ENCODE data around the gene PLAAT5. TPM values are rescaled to one million over a fixed set of nuclear protein-coding genes. Genes with fewer than 3 reads are reported as not detected.
A peak's percentile ranks its signal among the peaks of the same experiment; 100 is the strongest.

PLAAT5 gene
- total RNA-seq, 1 donor from 2014 or later: 0.06 TPM

- no peak for DNase-seq (ENCODE audit: low read depth)
- TF ChIP-seq, protein P1, sequence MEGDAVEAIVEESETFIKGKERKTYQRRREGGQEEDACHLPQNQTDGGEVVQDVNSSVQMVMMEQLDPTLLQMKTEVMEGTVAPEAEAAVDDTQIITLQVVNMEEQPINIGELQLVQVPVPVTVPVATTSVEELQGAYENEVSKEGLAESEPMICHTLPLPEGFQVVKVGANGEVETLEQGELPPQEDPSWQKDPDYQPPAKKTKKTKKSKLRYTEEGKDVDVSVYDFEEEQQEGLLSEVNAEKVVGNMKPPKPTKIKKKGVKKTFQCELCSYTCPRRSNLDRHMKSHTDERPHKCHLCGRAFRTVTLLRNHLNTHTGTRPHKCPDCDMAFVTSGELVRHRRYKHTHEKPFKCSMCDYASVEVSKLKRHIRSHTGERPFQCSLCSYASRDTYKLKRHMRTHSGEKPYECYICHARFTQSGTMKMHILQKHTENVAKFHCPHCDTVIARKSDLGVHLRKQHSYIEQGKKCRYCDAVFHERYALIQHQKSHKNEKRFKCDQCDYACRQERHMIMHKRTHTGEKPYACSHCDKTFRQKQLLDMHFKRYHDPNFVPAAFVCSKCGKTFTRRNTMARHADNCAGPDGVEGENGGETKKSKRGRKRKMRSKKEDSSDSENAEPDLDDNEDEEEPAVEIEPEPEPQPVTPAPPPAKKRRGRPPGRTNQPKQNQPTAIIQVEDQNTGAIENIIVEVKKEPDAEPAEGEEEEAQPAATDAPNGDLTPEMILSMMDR (conservative IDR thresholded peaks at IDR 0.05; ENCODE audit: low read depth, low read length): no peak
- H3K4me3 ChIP-seq (ENCODE audit: low read depth, low read length): no peak overlapping the region
Observed at GRCh38 chr11:63480039-63480438, 10.9 kb downstream of the PLAAT5 start.

DNA sequence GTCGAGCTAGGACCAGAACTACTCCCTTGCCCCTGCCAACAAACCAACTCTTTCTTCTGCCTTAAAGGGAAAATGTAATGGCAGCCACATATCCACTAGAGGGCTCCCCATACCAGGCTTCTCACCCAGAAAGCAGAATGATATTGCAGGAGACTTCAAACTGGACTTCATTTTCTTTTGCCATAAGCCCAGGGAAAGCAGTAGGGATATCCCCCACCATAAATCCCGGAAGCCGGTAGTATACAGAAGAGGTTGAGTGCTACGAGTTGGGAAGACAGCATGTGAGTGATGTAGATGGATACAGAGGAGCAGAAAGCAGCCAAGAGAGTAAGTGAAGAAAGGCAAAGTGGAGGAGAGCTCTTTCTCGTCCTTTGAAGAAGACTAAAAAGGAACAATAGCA, 12.1 kb downstream of the PLAAT5 start:
- TF ChIP-seq, protein P1 (conservative IDR thresholded peaks at IDR 0.05; ENCODE audit: low read depth, low read length): peak; percentile 95
- DNase-seq (ENCODE audit: low read depth): peak; percentile 39
- H3K4me3 ChIP-seq (ENCODE audit: low read depth, low read length): no peak overlapping the region

- DNase-seq (ENCODE audit: low read depth): no peak
Observed at GRCh38 chr11:63476618-63477017, 14.3 kb downstream of the PLAAT5 start.

GRCh38 chr11:63472372-63472771, 18.6 kb downstream of the PLAAT5 start:
- TF ChIP-seq, protein P1 (conservative IDR thresholded peaks at IDR 0.05; ENCODE audit: low read depth, low read length): no peak
- H3K4me3 ChIP-seq (ENCODE audit: low read depth, low read length): no peak overlapping the region
- no peak for DNase-seq (ENCODE audit: low read depth)

More at GRCh38 chr11:63476618-63477017, 14.3 kb downstream of the PLAAT5 start:
- H3K4me3 ChIP-seq (ENCODE audit: low read depth, low read length): no peak overlapping the region
- TF ChIP-seq, protein P1 (conservative IDR thresholded peaks at IDR 0.05; ENCODE audit: low read depth, low read length): no peak

GRCh38 chr11:63470311-63470710, 20.7 kb downstream of the PLAAT5 start:
- no peak for DNase-seq (ENCODE audit: low read depth)
- TF ChIP-seq, protein P1 (conservative IDR thresholded peaks at IDR 0.05; ENCODE audit: low read depth, low read length): no peak
- no peak overlapping the region for H3K4me3 ChIP-seq (ENCODE audit: low read depth, low read length)

DNA sequence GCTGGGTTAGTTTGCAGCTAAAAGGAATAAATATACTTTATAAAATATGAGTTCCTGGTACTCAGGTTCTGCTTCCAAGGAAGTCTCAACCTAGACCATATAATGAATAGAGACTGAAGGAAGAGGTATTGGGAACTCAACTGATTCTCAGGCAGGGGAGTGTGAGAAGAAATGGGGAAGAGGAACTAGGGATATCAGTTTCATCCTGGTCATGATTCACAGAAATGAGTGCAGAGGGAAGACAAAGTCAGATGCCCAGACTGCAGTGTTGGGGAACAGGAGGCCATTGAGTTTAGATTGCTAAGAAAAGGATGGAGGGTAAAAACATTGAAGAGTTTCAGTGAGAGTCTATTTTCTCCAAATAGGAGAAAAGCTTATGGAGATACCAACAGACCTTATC, 28.8 kb downstream of the PLAAT5 start:
- H3K4me3 ChIP-seq (ENCODE audit: low read depth, low read length): no peak overlapping the region
- TF ChIP-seq, protein P1 (conservative IDR thresholded peaks at IDR 0.05; ENCODE audit: low read depth, low read length): no peak
- DNase-seq (ENCODE audit: low read depth): no peak

DNA sequence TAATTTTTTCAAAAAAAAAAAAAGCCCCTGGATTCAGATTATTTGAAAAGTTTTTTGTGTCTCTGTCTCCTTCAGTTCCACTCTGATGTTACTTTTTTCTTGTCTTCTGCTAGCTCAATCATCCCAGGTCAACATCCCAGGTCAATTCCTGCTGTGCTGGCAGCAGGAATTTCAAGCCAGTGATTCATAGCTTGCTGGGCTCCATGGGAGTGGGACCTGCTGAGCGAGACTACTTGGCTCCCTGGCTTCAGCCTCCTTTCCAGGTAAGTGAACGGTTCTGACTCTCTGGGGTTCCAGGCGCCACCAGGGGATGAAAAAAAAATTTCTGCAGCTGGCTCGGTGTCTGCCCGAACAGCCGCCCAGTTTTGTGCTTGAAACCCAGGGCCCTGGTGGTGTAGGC, 31.4 kb downstream of the PLAAT5 start:
- DNase-seq (ENCODE audit: low read depth): no peak
- H3K4me3 ChIP-seq (ENCODE audit: low read depth, low read length): no peak overlapping the region
- TF ChIP-seq, protein P1 (conservative IDR thresholded peaks at IDR 0.05; ENCODE audit: low read depth, low read length): no peak

All from epithelial cell of proximal tubule (primary cell).